Measurements from ENCODE around the gene DEUP1. TPM values are rescaled to one million over a fixed set of nuclear protein-coding genes. Genes with fewer than 3 reads are reported as not detected.

DEUP1 gene
- total and polyA plus RNA-seq, 2 donors = 0.16 TPM; not detected in 1

DNA sequence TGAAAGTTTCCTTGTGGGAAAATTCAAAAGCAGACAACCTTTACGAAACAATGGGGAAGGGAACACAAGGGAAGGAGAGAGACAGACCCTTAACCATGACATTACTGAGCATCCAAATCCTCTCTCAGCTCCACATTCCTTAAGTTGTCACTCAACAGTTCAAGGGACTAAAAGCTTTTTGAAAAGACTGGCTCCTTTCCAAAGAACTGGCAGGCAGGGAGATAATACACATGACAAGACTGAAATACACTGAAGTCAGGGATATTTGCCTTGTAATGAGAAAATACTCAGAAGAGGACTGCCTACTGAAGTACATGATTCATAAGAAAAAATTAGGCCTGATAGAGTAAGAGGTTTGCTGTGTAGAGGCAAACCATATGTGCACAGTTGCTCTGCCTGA is 143.6 kb downstream of the DEUP1 start:
- WGBS = 100% methylated on average over 1 of the region's 1 CpG
- no peak overlapping the region for H3K4me3 ChIP-seq (ENCODE audit: low read depth, low read length)
- no peak overlapping the region for H3K27ac ChIP-seq (ENCODE audit: low read depth)
- H3K36me3 ChIP-seq (ENCODE audit: insufficient read depth) = no peaks in the 10 kb centered on the region
- no peaks in the 10 kb centered on the region for H3K4me1 ChIP-seq (ENCODE audit: insufficient read depth)
- DNase-seq (ENCODE audit: extremely low spot score) = no peak

DNA sequence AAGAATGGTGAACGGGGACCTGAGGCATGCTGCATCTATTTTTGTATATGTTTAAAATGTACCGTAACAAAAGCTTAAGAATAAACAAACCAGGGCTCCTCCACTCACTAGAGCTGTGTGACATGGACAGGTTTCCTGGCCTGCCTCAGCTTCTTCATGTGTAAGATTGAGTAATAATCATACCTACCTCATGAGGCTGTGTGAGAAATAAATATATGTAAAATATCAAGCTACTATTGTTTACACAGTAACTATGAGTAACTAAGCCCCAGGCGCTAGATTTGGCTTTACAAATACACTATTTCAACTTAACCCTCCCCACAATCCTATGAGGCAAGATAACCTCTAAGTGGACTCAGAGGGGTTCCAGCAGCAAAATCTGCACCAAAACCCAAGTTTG is 146.3 kb downstream of the DEUP1 start:
- 54% methylated on average over 3 of the region's 3 CpGs for WGBS
- Histone ChIP-seq H3K27ac (ENCODE audit: low read depth) (no peak overlapping the region), H3K4me3 (ENCODE audit: low read depth, low read length) (no peak overlapping the region), H3K4me1 (ENCODE audit: insufficient read depth) (no peaks in the 10 kb centered on the region), H3K36me3 (ENCODE audit: insufficient read depth) (no peaks in the 10 kb centered on the region)
- DNase-seq (ENCODE audit: extremely low spot score) = no peak

DNA sequence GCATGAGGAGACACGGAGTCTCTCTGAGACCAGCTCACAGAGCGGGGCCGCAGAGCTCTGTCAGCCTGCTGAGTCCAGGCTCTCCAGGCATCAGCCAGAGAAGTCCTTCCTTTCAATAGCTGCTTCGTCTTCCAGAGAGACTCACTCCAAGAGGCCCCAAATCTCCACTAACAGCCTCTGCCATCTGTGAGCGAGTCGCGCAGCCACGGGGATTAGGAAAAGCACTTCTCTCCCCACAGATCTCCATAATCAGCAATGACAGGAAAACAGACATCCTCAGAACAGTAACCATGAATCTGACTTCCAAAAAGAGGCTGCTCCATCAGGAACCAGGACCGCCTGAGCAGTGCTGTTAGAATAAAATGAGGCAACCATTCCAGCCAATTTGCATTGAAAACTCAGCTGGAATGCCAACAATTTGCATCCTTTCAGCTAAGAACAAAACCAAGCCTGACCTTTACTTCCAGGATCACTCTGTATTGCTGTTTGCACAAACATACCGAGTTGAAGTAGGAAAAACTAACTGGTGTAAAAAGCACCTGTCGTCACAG is 147.2 kb downstream of the DEUP1 start:
- Histone ChIP-seq H3K36me3 (ENCODE audit: insufficient read depth) (no peaks in the 10 kb centered on the region), H3K4me3 (ENCODE audit: low read depth, low read length) (no peak overlapping the region), H3K4me1 (ENCODE audit: insufficient read depth) (no peaks in the 10 kb centered on the region), H3K27ac (ENCODE audit: low read depth) (no peak overlapping the region)
- 68% methylated on average over 11 of the region's 11 CpGs for WGBS
- DNase-seq (ENCODE audit: extremely low spot score) = no peak

DNA sequence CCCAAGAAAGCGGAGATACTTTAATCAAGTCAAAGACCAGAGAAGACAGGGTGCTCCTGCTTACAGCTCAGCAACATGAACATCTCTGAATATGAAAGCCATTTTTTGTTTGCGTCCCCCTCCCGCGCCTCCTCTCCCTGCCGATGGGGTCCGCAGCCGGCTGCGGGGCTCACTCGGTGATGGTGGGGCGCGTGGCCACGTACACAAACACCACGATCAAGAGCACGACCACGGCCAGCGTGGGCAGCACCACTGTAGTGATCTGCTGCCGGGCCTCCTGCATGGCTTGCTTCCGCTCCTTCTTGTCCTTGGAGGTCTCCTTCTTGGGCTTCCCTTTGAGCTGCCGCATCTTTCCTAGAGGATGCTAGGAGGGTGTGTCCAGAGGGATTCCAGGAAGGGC is 148.3 kb downstream of the DEUP1 start:
- H3K36me3 ChIP-seq (ENCODE audit: insufficient read depth) = no peaks in the 10 kb centered on the region
- H3K27ac ChIP-seq (ENCODE audit: low read depth) = no peak overlapping the region
- H3K4me3 ChIP-seq (ENCODE audit: low read depth, low read length) = no peak overlapping the region
- no peak for DNase-seq (ENCODE audit: extremely low spot score)
- H3K4me1 ChIP-seq (ENCODE audit: insufficient read depth) = no peaks in the 10 kb centered on the region
- 98% methylated on average over 19 of the region's 19 CpGs for WGBS

DNA sequence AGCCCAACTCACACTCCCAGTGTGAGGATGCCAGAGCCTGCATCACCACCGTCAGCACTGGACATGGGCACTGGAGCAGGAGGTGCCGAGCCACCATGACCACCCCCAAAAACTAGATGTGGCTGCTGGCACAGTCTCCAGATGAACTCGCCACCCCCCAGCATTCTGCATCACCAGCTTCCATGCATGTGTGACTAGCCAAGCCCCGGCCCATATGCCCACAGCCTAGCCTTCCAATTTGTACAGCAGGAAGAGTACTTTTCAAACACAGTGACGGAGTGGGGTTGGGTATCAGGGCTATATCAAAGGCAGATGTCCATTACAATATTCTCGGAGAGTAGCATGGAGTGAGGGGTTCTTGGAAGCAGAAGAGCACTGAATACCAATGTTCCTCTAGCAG is 149.7 kb downstream of the DEUP1 start:
- 98% methylated on average over 6 of the region's 6 CpGs for WGBS
- DNase-seq (ENCODE audit: extremely low spot score) = no peak
- Histone ChIP-seq H3K4me3 (ENCODE audit: low read depth, low read length) (no peak overlapping the region), H3K36me3 (ENCODE audit: insufficient read depth) (no peaks in the 10 kb centered on the region), H3K4me1 (ENCODE audit: insufficient read depth) (no peaks in the 10 kb centered on the region), H3K27ac (ENCODE audit: low read depth) (no peak overlapping the region)

DNA sequence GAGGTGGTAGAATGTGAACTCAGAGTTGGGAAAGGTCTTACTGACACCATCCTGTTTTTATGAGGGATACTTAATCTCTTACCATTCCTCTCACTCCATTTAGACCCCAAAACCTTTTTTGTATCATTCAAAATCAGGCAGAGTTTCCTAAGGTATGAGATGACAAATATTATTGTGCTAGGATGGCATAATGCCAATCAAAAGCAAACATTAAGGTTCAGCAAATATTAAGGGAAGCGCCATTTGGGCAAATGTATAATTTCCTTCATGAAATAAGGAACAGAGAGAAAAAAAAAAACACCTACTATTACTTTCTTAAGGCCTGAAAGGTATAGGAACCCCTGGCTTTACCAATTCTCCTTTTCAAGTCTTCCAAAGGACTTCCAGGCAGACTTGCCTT is 150.2 kb downstream of the DEUP1 start:
- DNase-seq (ENCODE audit: extremely low spot score) = no peak
- Histone ChIP-seq H3K4me1 (ENCODE audit: insufficient read depth) (no peaks in the 10 kb centered on the region), H3K4me3 (ENCODE audit: low read depth, low read length) (no peak overlapping the region), H3K36me3 (ENCODE audit: insufficient read depth) (no peaks in the 10 kb centered on the region), H3K27ac (ENCODE audit: low read depth) (no peak overlapping the region)
- WGBS = 86% methylated on average over 1 of the region's 1 CpG

DNA sequence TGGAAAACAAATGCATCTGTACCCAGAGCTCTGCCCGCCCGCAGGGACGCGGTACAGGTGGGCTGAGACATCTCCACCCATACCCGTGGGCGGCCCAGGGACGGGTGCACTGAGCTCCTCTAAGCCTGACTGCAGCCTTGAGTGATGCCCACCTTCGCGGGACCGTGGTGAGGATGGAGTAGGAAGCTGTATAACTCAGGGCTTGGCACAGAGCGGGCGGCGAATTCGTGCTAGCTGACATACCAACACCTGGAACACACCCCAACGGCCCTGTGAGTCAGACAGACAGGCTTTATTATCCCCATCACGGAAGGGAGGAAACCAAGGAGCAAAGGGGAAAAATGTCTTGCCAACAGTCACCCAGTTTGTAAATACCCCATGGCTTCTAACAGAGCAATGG is 150.7 kb downstream of the DEUP1 start:
- Histone ChIP-seq H3K36me3 (ENCODE audit: insufficient read depth) (no peaks in the 10 kb centered on the region), H3K4me3 (ENCODE audit: low read depth, low read length) (no peak overlapping the region), H3K4me1 (ENCODE audit: insufficient read depth) (no peaks in the 10 kb centered on the region), H3K27ac (ENCODE audit: low read depth) (no peak overlapping the region)
- DNase-seq (ENCODE audit: extremely low spot score) = no peak
- 96% methylated on average over 16 of the region's 16 CpGs for WGBS

DNA sequence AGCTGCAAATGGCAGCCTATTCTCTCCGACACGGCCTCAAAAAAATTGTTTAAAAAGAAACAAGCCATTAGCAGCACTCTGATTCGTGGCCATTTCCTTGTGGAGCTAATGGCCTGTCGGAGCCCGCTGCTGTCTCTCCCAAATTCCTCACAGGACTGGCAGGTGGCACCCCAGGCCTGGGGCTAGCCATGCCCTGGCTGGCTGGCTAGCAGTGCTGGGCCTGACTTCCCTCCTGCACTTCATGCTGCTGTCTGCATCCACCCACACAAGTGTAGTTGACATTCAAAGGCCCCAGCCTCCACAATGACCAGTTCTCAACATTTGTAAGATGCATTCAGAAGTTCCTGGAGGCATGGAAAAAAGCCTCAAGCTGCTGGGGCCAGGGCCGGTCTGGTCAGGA is 151.2 kb downstream of the DEUP1 start:
- WGBS = 92% methylated on average over 6 of the region's 6 CpGs
- no peak overlapping the region for H3K4me3 ChIP-seq (ENCODE audit: low read depth, low read length)
- no peak overlapping the region for H3K27ac ChIP-seq (ENCODE audit: low read depth)
- H3K4me1 ChIP-seq (ENCODE audit: insufficient read depth) = no peaks in the 10 kb centered on the region
- no peaks in the 10 kb centered on the region for H3K36me3 ChIP-seq (ENCODE audit: insufficient read depth)
- DNase-seq (ENCODE audit: extremely low spot score) = no peak

DNA sequence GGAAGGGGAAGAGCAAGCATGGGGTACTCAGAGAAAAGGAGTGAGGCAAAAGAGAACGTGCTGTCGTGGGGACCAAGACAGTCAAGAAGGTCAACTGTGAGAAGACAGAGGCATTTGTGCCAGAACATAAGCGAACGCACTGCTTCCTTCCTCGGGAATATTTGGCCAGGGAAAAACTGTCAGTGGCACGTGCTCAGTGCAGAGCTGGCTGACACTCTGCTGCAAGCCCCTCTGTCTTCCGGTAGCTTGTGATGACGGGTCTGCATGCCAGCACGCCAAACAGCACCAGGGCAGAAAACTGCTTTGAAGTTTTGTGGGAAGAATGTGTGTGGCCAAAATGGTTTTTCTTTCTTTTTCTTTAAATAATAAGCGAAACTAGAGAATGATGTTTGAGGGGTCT is 152.0 kb downstream of the DEUP1 start:
- Histone ChIP-seq H3K36me3 (ENCODE audit: insufficient read depth) (no peaks in the 10 kb centered on the region), H3K4me1 (ENCODE audit: insufficient read depth) (no peaks in the 10 kb centered on the region), H3K4me3 (ENCODE audit: low read depth, low read length) (no peak overlapping the region), H3K27ac (ENCODE audit: low read depth) (no peak overlapping the region)
- 76% methylated on average over 10 of the region's 10 CpGs for WGBS
- DNase-seq (ENCODE audit: extremely low spot score) = no peak

DNA sequence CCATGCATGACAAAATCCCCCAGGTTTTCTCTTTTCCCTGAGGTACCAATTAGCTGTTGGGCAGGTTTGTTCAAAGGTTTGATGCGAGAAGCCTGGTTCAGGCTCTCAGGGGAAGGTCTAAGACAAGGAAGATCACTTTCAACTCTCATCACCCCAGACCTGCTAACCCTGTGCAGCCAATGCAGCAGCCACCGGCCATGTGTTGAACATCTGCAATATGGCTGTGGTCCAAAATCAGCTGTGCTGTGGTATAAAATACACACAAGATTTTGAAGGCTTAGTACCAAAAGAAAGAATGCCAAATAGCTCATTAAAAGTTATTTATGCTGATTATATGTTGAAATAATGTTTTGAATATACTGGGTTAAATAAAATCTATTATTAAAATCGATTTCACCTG is 154.2 kb downstream of the DEUP1 start:
- Histone ChIP-seq H3K4me1 (ENCODE audit: insufficient read depth) (no peaks in the 10 kb centered on the region), H3K27ac (ENCODE audit: low read depth) (no peak overlapping the region), H3K4me3 (ENCODE audit: low read depth, low read length) (no peak overlapping the region), H3K36me3 (ENCODE audit: insufficient read depth) (no peaks in the 10 kb centered on the region)
- WGBS = 43% methylated on average over 3 of the region's 3 CpGs
- no peak for DNase-seq (ENCODE audit: extremely low spot score)

DNA sequence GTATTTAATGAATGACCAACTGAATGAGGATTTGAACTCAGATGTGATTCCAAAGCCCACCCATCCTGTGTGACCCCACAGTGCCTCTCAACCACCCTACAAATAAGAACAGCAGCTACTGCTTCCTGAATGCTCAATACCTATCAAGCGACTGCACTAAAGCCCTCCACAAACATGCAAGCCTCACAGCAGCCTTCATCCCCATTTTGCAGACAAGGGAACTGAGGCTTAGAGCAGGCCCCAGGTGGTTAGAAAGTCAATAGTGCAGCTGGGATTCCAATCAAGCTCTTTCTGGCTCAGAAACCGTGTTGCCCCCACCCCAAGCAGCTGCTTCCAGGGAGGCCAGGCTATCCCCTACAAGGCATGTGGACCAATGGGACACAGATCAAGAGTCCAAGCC is 155.4 kb downstream of the DEUP1 start:
- no peaks in the 10 kb centered on the region for H3K4me1 ChIP-seq (ENCODE audit: insufficient read depth)
- no peak for DNase-seq (ENCODE audit: extremely low spot score)
- H3K27ac ChIP-seq (ENCODE audit: low read depth) = no peak overlapping the region
- no peaks in the 10 kb centered on the region for H3K36me3 ChIP-seq (ENCODE audit: insufficient read depth)
- H3K4me3 ChIP-seq (ENCODE audit: low read depth, low read length) = no peak overlapping the region
- WGBS = 96% methylated on average over 2 of the region's 2 CpGs

DNA sequence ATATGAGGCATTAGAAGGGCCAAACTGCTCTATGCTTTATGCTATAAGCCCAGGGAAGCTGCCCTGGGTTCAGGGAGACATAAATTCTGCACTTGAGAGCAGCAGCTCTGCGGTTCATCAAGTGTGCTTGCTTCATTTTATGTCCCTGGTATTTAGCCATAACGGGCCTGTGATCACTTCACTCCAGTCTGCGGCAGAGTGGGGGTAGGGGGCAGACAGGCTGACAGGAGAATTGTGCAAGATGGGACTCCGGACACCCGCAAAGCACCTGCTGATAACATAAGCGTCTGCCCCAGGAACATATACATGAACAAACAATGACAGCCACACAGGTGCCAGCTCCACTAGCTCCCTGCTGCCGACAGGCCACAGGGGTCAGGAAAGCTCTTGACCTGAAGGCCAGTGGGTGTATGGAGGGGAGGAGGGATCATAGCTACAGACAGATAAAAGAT is 156.5 kb downstream of the DEUP1 start:
- H3K36me3 ChIP-seq (ENCODE audit: insufficient read depth) = no peaks in the 10 kb centered on the region
- no peak overlapping the region for H3K4me3 ChIP-seq (ENCODE audit: low read depth, low read length)
- DNase-seq (ENCODE audit: extremely low spot score) = no peak
- H3K27ac ChIP-seq (ENCODE audit: low read depth) = no peak overlapping the region
- H3K4me1 ChIP-seq (ENCODE audit: insufficient read depth) = no peaks in the 10 kb centered on the region
- 53% methylated on average over 7 of the region's 7 CpGs for WGBS

All from urinary bladder (tissue), 4 donors.